HCT116 (cell line): ENCODE data around the gene SHISA7. TPM values are rescaled to one million over a fixed set of nuclear protein-coding genes. Genes with fewer than 3 reads are reported as not detected.

Experiments
- ATAC-seq: fragments of 200-7000 bp; cut with Tn5 transposase; 2 replicates; pipeline ENCODE4 v1.9.1; 2020; ENCODE audit warnings: mild to moderate bottlenecking, moderate library complexity
- BruUV-seq: library from RNA; stranded (reverse); fragments of 400-500 nt; replicated peaks from 2 replicates; lab custom pipeline; 2021; lab: Mats Ljungman, UMichigan
- CTCF ChIA-PET: fragments of 300-600 bp; sonication (Branson Sonifier 250); formaldehyde crosslinking; loops from one replicate; lab custom pipeline; 2021; ENCODE audit warnings: antibody characterized with exemption; lab: Charles Lee
- POLR2A ChIA-PET: fragments of 300-600, 350-600 bp; sonication (Branson Sonifier 250); formaldehyde crosslinking; loops from one replicate; lab custom pipeline; 2021; ENCODE audit warnings: antibody characterized with exemption; lab: Charles Lee
- RAD21 ChIA-PET, 2 experiments: fragments of 300-600 bp; sonication (Branson Sonifier 250); formaldehyde crosslinking; loops; one replicate each; lab custom pipeline; 2023; ENCODE audit warnings: low total read pairs in 2 of 2; ENCODE audit not compliant: uncharacterized antibody in 2 of 2, unreplicated experiment in 2 of 2, low non-redundant PET in 1 of 2; lab: Charles Lee
- DNase-seq: peaks from one replicate; pipeline ENCODE4 v3.0.0-alpha.2; 2010; ENCODE audit warnings: low read depth, low spot score
- H2AFZ ChIP-seq: fragments of 200-600 bp; shearing (Covaris generic), sonication (generic); 2 replicates; pipeline ENCODE4 v1.6.1; 2017; ENCODE audit warnings: low read depth, mixed run types, mixed read lengths, antibody characterized with exemption, low read length; ENCODE audit not compliant: poor library complexity, severe bottlenecking
- H3K27ac ChIP-seq: 2 replicates; pipeline ENCODE4 v1.5.1; 2012; ENCODE audit warnings: low read depth, low read length
- H3K27me3 ChIP-seq: fragments of 200-600 bp; sonication (generic); 2 replicates; pipeline ENCODE4 v1.6.1; 2016; ENCODE audit warnings: mixed run types, low read length, mixed read lengths; ENCODE audit not compliant: insufficient read depth
- H3K36me3 ChIP-seq, 2 experiments: fragments of 200-500 bp in 1 of 2; fragments of 200-600 bp in 1 of 2; sonication (Bioruptor generic) in 1 of 2; sonication (generic) in 1 of 2; 2 replicates each; pipeline versions ENCODE4 v1.5.1 to v1.6.1; 2014 to 2016; ENCODE audit warnings: low read length in 2 of 2, inconsistent platforms in 1 of 2, mixed read lengths in 1 of 2, mixed run types in 1 of 2; ENCODE audit not compliant: insufficient read depth in 2 of 2, control insufficient read depth in 1 of 2
- H3K4me1 ChIP-seq, 2 experiments: fragments of 200-600 bp in 1 of 2; sonication (generic) in 1 of 2; 2 replicates each; pipeline versions ENCODE4 v1.5.1 to v1.6.1; 2012 to 2017; ENCODE audit warnings: low read length in 2 of 2, inconsistent platforms in 1 of 2, mild to moderate bottlenecking in 1 of 2, mixed read lengths in 1 of 2, mixed run types in 1 of 2, moderate library complexity in 1 of 2; ENCODE audit not compliant: insufficient read depth in 2 of 2, control insufficient read depth in 1 of 2
- H3K4me2 ChIP-seq: fragments of 200-600 bp; sonication (generic); 2 replicates; pipeline ENCODE4 v1.6.1; 2017; ENCODE audit warnings: mixed run types, low read length, mixed read lengths
- H3K4me3 ChIP-seq, 2 experiments: fragments of 200-600 bp in 1 of 2; sonication (generic) in 1 of 2; replicated peaks in 1 of 2; 2 replicates each; pipeline ENCODE4 v1.5.1; 2011 to 2016; ENCODE audit warnings: low read length in 2 of 2, control low read depth in 1 of 2, low read depth in 1 of 2, mild to moderate bottlenecking in 1 of 2, mixed read lengths in 1 of 2, mixed run types in 1 of 2
- H3K79me2 ChIP-seq: fragments of 200-600 bp; sonication (generic); 2 replicates; pipeline ENCODE4 v1.6.1; 2017; ENCODE audit warnings: mild to moderate bottlenecking, mixed run types, low read length, moderate library complexity, mixed read lengths; ENCODE audit not compliant: insufficient read depth
- H3K9ac ChIP-seq: fragments of 200-600 bp; sonication (generic); 2 replicates; pipeline ENCODE4 v1.6.1; 2016; ENCODE audit warnings: low read length, mixed read lengths
- H3K9me2 ChIP-seq: fragments of 200-600 bp; sonication (generic), shearing (Covaris generic); 2 replicates; pipeline ENCODE4 v1.6.1; 2017; ENCODE audit warnings: mixed run types, mild to moderate bottlenecking, moderate library complexity; ENCODE audit not compliant: insufficient read depth
- H3K9me3 ChIP-seq, 2 experiments: fragments of 200-500 bp in 1 of 2; fragments of 200-600 bp in 1 of 2; sonication (Bioruptor generic) in 1 of 2; sonication (generic) in 1 of 2; 2 replicates each; pipeline ENCODE4 v1.6.1; 2014 to 2017; ENCODE audit warnings: low read length in 2 of 2, mixed read lengths in 2 of 2, inconsistent platforms in 1 of 2, low read depth in 1 of 2, mild to moderate bottlenecking in 1 of 2, mixed run types in 1 of 2, moderate library complexity in 1 of 2; ENCODE audit not compliant: control insufficient read depth in 1 of 2, insufficient read depth in 1 of 2
- H4K20me1 ChIP-seq: fragments of 200-600 bp; sonication (generic), shearing (Covaris generic); 2 replicates; pipeline ENCODE4 v1.6.1; 2017; ENCODE audit warnings: mixed run types, mild to moderate bottlenecking, moderate library complexity; ENCODE audit not compliant: insufficient read depth
- CBX3 ChIP-seq: IDR thresholded peaks from 2 replicates; pipeline ENCODE4 v1.6.1; 2012; ENCODE audit warnings: low read depth
- ELF1 ChIP-seq: IDR thresholded peaks from 2 replicates; pipeline ENCODE4 v1.6.1; 2012; ENCODE audit warnings: low read depth, borderline replicate concordance
- EZH2 ChIP-seq: fragments of 200-600 bp; sonication (generic); IDR thresholded peaks from 2 replicates; pipeline ENCODE4 v1.6.1; 2017; ENCODE audit warnings: antibody characterized with exemption, mixed run types
- EZH2phosphoT487 ChIP-seq: fragments of 200-600 bp; IDR thresholded peaks from 2 replicates; pipeline ENCODE4 v1.6.1; 2018; ENCODE audit warnings: antibody characterized with exemption, borderline replicate concordance
- JUND ChIP-seq: IDR thresholded peaks from 2 replicates; pipeline ENCODE4 v1.6.1; 2012
- RAD21 ChIP-seq: IDR thresholded peaks from 2 replicates; pipeline ENCODE4 v1.6.1; 2012; ENCODE audit warnings: low read depth, mild to moderate bottlenecking
- SIN3A ChIP-seq: IDR thresholded peaks from 2 replicates; pipeline ENCODE4 v1.6.1; 2012; ENCODE audit warnings: low read depth
- SP1 ChIP-seq: IDR thresholded peaks from 2 replicates; pipeline ENCODE4 v1.6.1; 2012; ENCODE audit warnings: low read depth
- SRF ChIP-seq: IDR thresholded peaks from 2 replicates; pipeline ENCODE4 v1.6.1; 2012; ENCODE audit warnings: low read depth
- TCF7L2 ChIP-seq: IDR thresholded peaks from 2 replicates; pipeline ENCODE4 v1.7.0; 2011; ENCODE audit warnings: borderline replicate concordance, inconsistent platforms; ENCODE audit not compliant: insufficient read depth, insufficient read length; ENCODE audit errors: extremely low read depth
- YY1 ChIP-seq: IDR thresholded peaks from 2 replicates; pipeline ENCODE4 v1.6.1; 2011; ENCODE audit warnings: low read length, low read depth, moderate library complexity, mild to moderate bottlenecking; ENCODE audit not compliant: insufficient replicate concordance; ENCODE audit errors: extremely low read depth
- ZFX ChIP-seq: fragments of 450-650 bp; IDR thresholded peaks from 2 replicates; pipeline ENCODE4 v1.6.1; 2017
- ZNF274 ChIP-seq: fragments of 200-500 bp; sonication (Bioruptor generic); IDR thresholded peaks from 2 replicates; pipeline ENCODE4 v1.6.1; 2014; ENCODE audit warnings: mild to moderate bottlenecking, low read depth, low read length, inconsistent platforms
- intact Hi-C: fragments of 100-400 bp; cut with micrococcal nuclease; formaldehyde crosslinking; loops from 2 replicates; pipeline ENCODE4 v1.10.0; 2022
- total RNA-seq: library from RNA; stranded (reverse); gene quantifications from one replicate; pipeline ENCODE4 v1.2.1, GENCODE V29; 2021; ENCODE audit not compliant: unreplicated experiment
- TF ChIP-seq, protein P1 (sequence below): IDR thresholded peaks from 2 replicates; pipeline ENCODE4 v1.6.1; 2012
- TF ChIP-seq, protein P2 (sequence below): IDR thresholded peaks from 2 replicates; pipeline ENCODE4 v1.6.1; 2011; ENCODE audit warnings: mild to moderate bottlenecking, low read length, moderate library complexity; ENCODE audit not compliant: insufficient replicate concordance; ENCODE audit errors: extremely low read depth
- TF ChIP-seq, protein P3 (sequence below), 3 experiments: fragments of 200-600 bp in 1 of 3; sonication (generic) in 1 of 3; IDR thresholded peaks in 2 of 3; conservative IDR thresholded peaks in 1 of 3; 2 replicates each; pipeline ENCODE4 v1.5.1; 2012 to 2017; ENCODE audit warnings: low read depth in 2 of 3, low read length in 2 of 3, antibody characterized with exemption in 1 of 3, borderline replicate concordance in 1 of 3, control low read depth in 1 of 3, mild to moderate bottlenecking in 1 of 3, mixed read lengths in 1 of 3, mixed run types in 1 of 3, moderate library complexity in 1 of 3; ENCODE audit not compliant: insufficient read depth in 1 of 3

SHISA7 gene
- total RNA-seq, 1 experiment from 2014 or later = not detected

DNA sequence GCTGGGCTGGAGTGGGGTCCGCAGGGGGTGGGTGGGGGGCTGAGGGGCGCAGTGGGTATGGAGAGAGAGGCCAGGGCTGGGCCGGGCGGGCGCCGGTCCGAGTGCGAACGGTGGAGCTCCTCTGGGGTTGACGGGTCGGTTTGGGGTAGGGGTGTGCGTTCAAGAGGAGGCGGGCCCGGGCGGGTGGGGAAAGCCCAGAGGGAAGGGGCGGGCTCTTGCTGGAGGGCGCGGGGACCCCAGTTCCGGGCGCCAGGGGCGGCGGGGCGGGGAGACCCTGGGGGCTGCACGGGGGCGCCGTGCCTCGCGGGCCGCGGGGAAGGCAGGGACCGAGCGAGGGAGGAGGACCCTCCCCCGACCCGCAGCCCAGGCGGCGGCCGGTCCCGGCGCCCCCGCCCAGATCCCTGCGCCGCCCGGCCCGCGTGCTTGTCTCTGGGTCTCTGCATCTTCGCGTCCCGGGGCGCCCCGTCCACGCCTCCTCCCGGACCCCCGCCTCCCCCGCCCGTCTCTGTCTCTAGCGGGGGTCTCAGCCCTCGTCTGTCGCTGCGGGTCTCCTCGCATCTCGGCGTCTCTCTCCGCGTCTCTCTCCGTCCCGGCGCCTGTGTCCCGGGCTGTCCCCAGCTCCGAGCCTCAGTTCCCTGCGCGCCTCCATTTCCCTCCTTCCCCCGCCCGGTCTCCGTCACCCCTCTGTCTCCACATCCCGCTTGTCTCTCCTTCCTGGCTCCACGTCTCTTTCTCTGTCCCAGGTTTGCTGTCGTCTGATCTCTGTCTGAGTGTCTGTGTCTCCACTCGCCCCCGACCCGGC lies 8.3 kb upstream of the SHISA7 start:
- H3K4me2 ChIP-seq = no peak overlapping the region
- H3K27me3 ChIP-seq = no peaks in the 10 kb centered on the region
- BruUV-seq = no TSS peak
- ChIA-PET RAD21 (no interaction called here), CTCF (no interaction called here), POLR2A (no interaction called here)
- no peak overlapping the region for H3K9ac ChIP-seq
- no peak overlapping the region for H3K4me3 ChIP-seq
- no peak for DNase-seq
- intact Hi-C loops = no loop called here
- H3K27ac ChIP-seq = no peak overlapping the region
- H2AFZ ChIP-seq = no peak overlapping the region
- H3K4me1 ChIP-seq = peaks cover 0 to 5% of the 10 kb centered on the region in 2 experiments; a peak in 2 of 4 replicates
- H3K36me3 ChIP-seq = no peaks in the 10 kb centered on the region; a peak in 1 of 4 replicates
- no peaks in the 10 kb centered on the region for H3K9me2 ChIP-seq
- H3K79me2 ChIP-seq = no peaks in the 10 kb centered on the region
- no peaks in the 10 kb centered on the region for H3K9me3 ChIP-seq
- TF ChIP-seq SP1 = no peak
- TF ChIP-seq ELF1 = no peak
- no peak for TF ChIP-seq EZH2phosphoT487
- no peak for TF ChIP-seq RAD21
- TF ChIP-seq ZFX = no peak
- no peak for TF ChIP-seq SIN3A
- TF ChIP-seq JUND = no peak
- no peak for TF ChIP-seq YY1
- TF ChIP-seq TCF7L2 = no peak
- H4K20me1 ChIP-seq = no peaks in the 10 kb centered on the region
- ATAC-seq = no peak

DNA sequence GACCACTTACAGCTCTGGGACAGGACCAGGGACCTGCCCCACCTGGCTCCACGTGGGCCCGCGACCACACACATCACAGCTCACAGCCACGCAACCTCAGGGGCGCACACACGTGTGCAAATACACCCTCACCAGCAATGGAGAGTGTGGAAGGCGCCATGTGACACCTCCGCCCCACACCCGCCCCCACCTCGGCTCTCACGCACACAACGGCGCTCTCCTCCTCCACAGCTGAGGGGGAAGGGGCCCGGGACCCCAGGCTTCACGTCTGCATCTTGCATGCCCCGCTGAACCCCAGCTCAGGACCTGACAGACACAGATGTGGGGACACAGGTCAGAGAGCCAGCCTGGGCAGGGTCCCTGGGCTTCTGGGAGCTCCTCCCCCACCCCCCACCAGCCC lies 6.4 kb upstream of the SHISA7 start:
- RAD21 ChIA-PET = no interaction called here
- TF ChIP-seq, protein P1, sequence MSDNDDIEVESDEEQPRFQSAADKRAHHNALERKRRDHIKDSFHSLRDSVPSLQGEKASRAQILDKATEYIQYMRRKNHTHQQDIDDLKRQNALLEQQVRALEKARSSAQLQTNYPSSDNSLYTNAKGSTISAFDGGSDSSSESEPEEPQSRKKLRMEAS = no peak
- TF ChIP-seq EZH2 (no peak), RAD21 (no peak), SRF (no peak), SP1 (no peak), JUND (no peak), CBX3 (no peak), YY1 (no peak), ZNF274 (no peak)
- TF ChIP-seq, protein P2, sequence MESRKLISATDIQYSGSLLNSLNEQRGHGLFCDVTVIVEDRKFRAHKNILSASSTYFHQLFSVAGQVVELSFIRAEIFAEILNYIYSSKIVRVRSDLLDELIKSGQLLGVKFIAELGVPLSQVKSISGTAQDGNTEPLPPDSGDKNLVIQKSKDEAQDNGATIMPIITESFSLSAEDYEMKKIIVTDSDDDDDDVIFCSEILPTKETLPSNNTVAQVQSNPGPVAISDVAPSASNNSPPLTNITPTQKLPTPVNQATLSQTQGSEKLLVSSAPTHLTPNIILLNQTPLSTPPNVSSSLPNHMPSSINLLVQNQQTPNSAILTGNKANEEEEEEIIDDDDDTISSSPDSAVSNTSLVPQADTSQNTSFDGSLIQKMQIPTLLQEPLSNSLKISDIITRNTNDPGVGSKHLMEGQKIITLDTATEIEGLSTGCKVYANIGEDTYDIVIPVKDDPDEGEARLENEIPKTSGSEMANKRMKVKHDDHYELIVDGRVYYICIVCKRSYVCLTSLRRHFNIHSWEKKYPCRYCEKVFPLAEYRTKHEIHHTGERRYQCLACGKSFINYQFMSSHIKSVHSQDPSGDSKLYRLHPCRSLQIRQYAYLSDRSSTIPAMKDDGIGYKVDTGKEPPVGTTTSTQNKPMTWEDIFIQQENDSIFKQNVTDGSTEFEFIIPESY = no peak
- TF ChIP-seq, protein P3, sequence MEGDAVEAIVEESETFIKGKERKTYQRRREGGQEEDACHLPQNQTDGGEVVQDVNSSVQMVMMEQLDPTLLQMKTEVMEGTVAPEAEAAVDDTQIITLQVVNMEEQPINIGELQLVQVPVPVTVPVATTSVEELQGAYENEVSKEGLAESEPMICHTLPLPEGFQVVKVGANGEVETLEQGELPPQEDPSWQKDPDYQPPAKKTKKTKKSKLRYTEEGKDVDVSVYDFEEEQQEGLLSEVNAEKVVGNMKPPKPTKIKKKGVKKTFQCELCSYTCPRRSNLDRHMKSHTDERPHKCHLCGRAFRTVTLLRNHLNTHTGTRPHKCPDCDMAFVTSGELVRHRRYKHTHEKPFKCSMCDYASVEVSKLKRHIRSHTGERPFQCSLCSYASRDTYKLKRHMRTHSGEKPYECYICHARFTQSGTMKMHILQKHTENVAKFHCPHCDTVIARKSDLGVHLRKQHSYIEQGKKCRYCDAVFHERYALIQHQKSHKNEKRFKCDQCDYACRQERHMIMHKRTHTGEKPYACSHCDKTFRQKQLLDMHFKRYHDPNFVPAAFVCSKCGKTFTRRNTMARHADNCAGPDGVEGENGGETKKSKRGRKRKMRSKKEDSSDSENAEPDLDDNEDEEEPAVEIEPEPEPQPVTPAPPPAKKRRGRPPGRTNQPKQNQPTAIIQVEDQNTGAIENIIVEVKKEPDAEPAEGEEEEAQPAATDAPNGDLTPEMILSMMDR (IDR thresholded peaks at IDR 0.05 in 2 of 3, conservative IDR thresholded peaks at IDR 0.05 in 1 of 3; ENCODE audit: borderline replicate concordance in 1 of 3, insufficient read depth in 1 of 3, low read depth in 2 of 3, low read length in 2 of 3) = no peak

More for the DNA sequence above, 6.4 kb upstream of the SHISA7 start:
- Histone ChIP-seq H3K36me3 (no peaks in the 10 kb centered on the region), H3K9me3 (no peaks in the 10 kb centered on the region), H2AFZ (no peak overlapping the region), H3K9ac (no peak overlapping the region), H3K9me2 (no peaks in the 10 kb centered on the region), H3K27ac (no peak overlapping the region), H3K4me2 (no peak overlapping the region), H4K20me1 (no peaks in the 10 kb centered on the region), H3K27me3 (peaks cover 8% of the 10 kb centered on the region; the same call in 1 of the 2 replicates), H3K4me1 (peaks cover 0 to 5% of the 10 kb centered on the region in 2 experiments; a peak in 2 of 4 replicates), H3K79me2 (no peaks in the 10 kb centered on the region), H3K4me3 (no peak overlapping the region)
- ATAC-seq (no peak), DNase-seq (no peak)
- no TSS peak for BruUV-seq
- ChIA-PET POLR2A (no interaction called here), CTCF (no interaction called here)
- intact Hi-C loops = loop anchor here (10.0 kb wide), 1 partner anchor 235 kb away; no protein-coding TSS in a partner anchor
